Limb (tissue), 2 donors: ENCODE results near the gene CRYBG2.
"Not testable (repeated sequence)": the region's sequence is repeated elsewhere in the genome, so short reads cannot be mapped to it uniquely, and the experiment has no call there.

Source experiments
- DNase-seq, 2 donors: peaks; one replicate each; pipeline ENCODE4 v3.0.0-alpha.2; 2016; ENCODE audit errors: extremely low spot score in 2 of 2

The CRYBG2 gene

DNA sequence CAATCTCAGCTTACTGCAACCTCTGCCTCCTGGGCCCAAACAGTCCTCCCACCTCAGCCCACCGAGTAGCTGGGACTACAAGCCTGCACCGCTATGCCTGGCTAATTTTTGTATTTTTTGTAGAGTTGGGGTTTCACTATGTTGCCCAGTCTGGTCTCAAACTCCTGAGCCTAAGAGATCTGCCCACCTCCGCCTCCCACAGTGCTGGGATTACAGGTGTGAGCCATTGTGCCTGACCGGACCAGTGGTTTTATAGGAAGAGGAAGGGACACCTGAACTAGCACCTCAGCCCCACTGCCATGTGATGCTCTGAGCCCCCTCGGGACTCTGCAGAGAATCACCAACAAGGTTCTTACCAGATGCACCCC lies 4.1 kb downstream of the CRYBG2 start:
- no peak for DNase-seq

DNA sequence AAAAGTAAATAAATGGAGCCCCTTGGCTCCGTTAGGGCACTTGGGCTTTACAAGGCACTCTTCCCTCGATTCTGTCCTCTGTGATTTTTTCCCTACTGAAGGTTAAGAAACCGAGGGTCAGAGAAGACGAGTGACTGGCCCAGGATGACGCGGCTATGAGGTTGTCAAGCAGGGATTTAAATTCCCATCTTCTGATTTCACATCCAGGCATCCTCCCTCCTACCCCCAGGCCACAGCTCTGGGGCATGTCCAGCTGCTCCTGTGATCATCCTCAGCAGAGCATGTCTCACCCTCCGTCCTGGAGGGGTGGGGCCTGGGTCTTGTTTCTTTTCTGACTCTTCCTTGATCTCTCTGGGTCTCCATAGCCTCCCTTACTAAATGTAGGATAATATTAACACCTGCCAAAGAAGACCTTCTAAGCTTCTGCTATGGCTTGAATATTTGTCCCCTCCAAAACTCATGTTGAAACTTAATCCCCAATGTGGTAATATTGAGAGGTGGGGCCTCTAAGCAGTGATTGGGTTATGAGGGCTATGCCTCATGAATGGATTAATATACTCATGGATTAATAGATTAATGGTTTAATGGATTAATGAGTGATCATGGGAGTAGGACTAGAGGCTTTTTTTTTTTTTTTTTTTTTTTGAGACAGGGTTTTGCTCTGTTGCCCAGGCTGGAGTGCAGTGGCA lies 4.6 kb downstream of the CRYBG2 start:
- DNase-seq: no peak

DNA sequence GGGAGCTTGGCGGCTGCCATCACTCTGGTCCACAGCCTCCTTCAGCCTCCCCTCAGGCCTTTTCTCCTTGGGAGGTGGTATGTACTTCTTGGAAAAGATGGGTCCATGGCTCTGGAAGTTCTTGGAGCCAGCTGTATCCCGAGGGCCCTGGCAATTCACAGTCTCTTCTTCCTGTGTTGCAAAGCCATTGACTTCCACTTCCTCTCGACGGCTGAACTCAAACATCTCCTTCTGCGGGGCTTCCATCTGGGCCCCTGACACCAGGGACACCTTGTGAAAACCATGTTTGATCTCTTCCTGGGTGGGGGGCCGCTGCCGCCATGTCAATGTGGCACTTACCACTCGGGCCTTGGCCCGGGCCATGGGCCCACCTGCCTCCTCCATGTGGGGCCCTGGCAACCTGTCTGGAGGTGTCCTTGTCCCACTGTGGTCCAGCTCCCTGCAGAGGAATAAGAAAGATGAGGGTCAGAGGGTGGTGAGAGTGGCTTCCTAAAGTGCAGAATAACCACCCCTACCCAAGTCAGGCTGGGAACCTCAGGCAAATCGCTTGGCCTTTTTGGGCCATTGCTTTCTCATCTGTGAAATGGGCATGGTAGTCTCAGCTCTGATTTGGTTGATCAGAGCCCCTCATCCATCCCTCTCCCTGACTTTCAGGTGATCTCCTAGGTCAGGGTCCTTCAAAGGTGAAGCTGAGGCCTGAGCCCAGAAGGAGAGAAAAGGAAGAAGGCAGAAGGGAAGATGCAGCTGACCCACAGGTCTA lies 7.5 kb downstream of the CRYBG2 start:
- DNase-seq: no peak

DNA sequence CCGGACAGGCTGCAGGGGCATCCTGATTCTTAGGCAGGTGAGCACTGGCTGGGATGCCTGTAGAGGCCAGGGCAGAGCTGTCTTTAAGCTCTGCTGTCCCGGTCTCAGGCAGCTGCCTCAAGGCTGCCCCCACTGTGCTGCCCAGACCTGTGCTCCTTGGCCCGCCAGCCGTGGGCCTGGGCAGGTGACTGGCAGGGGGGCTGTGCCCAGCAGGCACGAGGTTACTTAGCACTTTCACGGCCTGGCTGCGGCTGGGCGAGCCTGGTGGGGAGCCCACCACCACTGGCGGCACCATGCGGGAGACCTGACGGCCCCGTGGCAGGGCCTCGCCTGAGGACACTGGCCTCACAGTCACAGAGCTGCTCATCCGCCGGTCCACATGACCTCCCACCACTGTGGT lies 8.2 kb downstream of the CRYBG2 start:
- no peak for DNase-seq

DNA sequence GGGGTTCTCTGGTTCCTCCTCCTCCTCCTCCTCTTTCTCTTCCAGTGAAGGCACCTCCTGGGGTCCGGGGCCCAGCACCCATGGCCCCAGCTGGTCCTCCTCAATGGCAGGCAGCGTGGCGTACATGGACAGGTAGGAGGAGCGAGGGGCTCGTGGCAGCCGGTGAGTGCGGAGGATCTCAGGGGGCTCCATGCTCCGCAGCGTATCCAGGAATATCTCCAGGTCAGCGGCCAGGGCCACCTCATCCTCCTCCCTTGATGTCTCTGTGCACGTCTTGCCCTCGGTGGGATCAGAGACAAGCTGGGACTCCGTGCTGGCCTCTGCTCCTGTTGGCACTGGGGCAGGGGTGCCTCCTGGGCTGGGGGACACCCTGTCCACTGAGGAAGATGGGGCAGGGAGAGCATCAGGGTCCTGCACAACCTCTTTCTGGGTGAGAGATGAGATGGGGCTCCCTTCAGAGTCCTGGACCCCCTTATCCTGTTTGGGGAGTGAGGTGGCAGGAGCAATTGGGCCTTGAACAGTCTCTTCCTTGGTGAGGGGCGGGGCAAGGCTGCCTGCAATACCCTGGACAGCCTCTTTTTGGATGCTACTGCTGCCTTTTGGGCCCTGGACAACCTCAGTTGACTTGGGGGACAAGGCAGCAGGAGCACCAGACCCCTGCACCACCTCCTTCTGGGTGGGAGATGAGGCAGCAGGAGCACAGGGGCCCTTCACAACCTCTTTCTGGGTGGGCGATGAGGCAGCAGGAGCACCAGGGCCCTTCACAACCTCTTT lies 9.6 kb downstream of the CRYBG2 start:
- no peak for DNase-seq

DNA sequence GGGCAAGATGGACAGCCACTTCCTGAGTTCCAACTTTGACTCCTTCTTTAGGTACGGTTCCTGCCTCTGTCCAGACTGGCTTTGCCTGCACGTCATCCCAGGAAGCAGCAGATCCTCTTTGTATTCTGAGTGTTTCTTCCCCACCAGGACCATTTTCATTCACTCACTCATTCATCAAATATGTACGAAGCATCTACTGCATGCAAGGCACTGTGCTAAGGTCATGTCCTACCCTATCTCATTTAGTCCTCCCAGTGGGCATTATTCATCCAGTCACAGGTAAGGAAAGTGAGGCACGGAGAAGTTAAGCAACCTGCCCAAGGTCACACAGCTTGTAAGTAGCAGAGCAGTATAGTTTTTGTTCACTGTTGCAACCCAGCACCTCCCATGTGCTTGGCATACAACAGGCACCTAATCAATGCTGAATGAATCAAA lies 13.9 kb downstream of the CRYBG2 start:
- no peak for DNase-seq

DNA sequence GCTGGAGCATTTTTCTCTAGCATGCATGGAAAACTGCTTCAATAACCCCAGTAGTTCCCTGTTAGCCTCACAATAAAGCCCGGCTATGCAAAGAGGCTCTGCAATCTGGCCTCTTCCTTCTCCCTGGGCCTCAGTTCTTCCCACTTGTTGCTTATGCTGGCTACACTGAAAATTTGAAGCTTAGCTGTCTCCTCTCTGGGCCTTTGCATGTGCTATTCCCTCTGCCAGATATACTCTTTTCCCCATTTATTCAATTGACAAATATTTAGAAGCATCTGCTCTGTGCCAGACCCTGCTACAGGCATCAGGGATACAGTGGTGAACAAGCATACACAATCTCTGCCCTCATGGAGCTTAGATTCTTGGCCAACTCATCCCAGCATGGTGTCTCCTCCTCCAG lies 15.3 kb downstream of the CRYBG2 start:
- no peak for DNase-seq

DNA sequence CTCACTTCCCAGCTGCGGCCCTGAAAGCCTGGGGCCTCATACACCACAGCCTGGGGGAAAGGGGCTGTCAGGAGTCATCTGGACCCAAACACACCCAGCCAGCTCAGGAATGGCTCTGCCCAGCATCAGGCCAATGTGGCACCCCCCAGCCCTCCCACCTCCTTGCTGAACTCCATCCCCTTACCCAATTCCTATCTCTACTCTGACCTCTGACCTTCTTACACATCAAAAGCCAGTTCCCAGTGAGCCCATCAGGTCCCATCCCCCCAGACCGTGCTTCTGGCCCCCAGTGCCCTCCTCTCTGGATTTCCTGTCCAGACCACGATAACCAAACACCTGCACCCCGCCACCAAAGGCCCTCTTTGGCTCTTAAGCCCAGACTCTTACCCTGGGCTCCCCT lies 16.3 kb downstream of the CRYBG2 start:
- DNase-seq: no peak

DNA sequence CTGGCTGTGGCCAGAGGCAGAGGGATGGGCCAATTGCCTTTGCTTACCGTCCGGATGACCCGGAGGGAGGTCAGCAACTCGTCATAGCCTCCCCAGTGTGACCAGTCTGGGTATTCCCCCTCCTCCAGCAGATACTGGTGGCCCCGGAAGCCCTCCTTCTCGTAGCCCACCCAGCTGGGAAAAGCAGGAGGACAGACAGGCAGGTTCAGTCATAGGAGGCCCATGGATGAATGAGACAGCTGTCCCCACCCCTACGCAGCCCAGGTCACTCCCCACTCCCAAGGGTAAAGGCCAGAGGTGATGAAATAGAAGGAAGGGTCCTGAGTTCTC lies 16.8 kb downstream of the CRYBG2 start:
- DNase-seq: no peak

DNA sequence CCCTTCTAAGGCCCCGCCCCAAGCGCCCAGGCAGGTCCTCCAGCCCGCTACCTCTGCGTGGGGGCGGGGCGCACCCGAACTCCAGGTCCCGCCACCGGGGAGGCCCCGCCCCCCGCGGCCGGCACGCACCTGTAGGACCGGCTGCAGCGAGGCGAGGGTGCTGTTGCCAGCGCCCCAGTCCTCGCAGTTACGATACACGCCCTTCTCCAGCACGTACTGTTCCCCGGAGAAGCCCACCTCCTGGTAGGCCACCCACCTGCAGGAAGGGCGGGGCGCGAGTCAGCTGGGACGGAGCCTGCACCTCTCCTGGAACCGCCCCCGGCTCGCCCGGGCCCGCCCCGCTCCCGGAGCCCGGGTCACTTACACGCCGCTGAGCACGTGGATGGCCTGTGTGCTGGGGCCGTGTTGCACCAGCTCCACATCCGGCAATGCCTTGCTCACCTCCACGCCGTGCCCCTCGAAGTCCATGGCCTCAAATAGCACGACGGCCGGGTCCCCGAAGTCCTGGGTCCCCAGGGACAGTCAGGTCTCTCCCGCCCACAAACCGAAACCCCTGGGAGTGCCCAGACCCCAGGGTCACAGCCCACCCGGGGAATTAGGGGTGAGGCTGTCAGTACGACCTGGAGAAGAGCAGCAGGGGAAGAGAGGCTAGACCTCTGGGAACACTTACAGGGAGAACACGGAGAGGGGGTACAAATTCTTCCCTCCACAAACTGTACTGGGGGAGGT lies 17.3 kb downstream of the CRYBG2 start:
- DNase-seq: peak; percentile 14 to 74

DNA sequence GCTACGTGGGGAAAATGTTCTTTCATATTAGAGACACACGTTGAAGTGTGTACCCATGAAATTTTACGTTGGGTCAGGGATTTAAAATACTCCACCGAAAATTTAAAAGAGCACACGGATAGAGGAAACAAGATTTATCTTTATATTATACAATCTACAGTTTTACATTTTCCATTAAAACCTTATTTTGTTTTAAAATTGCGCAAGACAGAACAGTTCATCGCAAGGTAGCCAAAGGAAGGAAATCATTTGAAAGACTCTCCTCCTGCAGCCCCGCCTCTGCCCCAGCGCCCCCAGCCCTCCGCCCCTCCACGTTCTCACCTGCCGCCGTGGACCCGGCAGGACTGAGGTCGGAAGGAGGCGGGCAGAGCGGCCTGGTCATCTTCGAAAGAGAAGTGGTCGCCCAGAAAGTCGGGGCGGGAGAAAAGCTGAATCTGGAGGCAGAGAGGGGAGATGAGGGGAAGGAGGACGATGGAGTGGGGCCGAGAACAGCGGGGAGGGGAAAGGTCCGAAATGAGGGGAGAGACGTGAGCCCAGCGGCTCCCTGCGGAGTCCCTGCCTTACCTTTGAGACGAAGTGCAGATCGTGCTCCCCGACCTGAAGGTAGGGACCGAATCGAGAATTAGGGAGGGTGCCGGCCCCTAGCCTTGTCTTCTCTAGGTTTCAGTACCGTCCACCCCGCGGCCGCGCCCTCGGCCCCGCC lies 18.0 kb downstream of the CRYBG2 start:
- DNase-seq: peak in 1 of 2 donors; percentile 40

DNA sequence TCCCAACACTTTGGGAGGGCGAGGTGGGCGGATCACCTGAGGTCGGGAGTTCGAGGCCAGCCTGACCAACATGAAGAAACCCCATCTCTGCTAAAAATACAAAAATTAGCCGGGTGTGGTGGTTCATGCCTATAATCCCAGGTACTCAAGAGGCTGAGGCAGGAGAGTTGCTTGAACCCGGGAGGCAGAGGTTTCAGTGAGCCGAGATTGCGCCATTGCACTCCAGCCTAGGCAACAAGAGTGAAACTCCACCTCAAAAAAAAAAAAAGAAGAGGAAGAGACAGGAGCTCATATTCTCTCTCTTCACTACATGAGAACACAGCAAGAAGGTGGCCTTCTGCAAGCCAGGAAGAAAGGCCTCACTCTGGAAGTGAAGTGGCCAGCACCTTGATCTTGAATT lies 20.6 kb downstream of the CRYBG2 start:
- DNase-seq: not testable (repeated sequence)

DNA sequence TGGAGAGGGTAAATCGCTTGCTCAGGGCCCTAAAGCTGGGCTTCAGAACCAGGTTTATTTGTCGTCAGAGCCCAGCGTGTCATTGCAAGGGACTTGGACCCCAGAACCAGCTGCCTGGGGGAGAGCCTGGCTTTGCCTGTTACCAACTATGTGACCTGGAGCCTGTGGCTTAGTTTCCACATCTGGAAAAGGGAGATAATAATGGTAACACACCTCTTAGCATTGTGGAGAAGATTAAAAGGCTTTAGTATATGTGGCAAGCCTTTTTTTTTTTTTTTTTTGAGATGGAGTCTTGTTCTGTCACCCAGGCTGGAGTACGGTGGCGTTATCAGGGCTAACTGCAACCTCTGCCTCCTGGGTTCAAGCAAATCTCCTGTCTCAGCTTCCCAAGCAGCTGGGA lies 23.7 kb downstream of the CRYBG2 start:
- DNase-seq: no peak

DNA sequence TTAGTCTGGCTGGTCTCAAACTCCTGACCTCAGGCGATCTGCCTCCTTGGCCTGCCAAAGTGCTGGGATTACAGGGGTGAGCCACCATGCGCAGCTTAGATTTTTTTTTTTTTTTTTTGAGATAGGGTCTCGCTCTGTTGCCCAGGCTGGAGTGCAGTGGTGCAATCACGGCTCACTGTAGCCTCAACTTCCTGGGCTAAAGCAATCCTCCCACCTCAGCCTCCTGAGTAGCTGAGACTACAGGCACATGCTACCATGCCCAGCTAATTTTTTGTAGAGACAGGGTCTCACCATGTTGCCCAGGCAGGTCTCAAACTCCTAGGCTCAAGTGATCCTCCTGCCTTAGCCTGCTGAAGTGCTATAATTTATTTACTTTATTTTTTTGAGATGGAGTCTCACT lies 24.6 kb downstream of the CRYBG2 start:
- not testable (repeated sequence) for DNase-seq

DNA sequence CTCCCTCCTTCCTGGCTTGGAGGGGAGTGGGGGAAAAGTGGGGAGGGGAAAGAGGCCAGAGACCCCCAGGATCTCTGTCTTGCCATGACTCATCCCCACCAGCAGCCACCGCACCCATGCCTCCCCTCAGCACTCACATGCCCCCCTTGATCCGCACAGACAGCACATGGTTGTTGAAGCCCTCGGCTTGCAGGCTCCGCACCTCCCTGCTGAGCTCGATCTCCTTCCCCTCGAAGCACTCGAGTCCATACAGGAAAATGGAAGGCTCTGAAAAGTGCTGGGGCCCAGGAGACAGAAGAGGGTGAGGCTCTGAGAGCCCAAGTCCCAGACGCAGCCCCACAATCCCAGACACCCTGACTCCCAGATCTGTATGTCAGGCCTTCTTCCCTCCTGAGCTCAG lies 25.3 kb downstream of the CRYBG2 start:
- no peak for DNase-seq

DNA sequence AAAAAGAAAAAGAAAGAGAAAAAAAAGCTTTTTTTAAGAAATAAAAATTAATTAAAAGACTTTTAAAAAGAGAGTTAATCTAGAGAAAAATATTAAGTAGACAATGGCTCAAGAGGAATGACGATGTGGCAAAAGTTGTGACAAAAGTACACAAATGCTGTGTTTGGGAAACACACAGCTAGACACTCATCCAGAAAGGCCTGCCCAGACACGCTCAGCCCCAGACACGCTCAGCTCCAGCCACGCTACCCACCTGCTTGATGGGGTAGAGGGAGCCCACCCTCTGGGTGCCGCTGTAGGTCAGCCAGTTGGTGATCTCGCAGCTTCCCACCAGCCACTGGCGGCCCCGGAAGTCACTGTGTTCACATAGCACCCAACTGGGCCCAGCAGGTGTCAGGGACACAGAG lies 26.0 kb downstream of the CRYBG2 start:
- DNase-seq: no peak

DNA sequence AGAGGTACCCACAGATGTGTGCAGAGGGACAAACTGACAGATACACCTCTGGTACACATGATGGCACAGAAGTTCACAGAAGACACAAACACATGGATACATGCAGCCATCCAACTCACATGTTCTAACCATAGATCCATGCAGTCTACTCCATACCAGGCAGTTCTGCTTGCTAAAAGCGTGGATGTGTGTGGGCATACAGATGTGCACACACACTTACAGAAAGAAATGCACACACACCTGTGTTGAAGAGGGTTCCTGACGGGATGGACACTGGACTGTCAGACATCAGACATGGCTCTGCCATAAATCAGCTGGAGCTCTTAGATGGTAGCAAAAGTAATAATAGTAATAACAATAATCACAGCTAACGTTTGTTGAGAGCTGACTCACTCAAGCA lies 29.4 kb downstream of the CRYBG2 start:
- no peak for DNase-seq

DNA sequence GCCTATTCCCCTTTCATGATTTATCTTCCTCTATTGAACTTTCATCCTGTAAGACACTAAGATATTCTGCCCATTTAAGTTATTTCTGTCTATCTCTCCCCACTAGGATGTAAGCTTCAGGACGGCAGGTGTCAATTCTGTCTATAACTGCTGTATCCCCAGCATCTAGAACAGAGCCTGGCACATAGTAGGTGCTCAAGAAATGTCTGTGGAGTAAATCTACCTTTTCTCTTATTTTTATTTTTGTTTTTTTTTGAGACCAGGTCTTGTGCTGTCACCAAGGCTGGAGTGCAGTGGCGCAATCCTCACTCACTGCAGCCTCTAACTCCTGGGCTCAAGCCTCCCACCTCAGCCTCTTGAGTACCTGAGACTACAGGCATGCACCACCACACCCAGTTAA lies 30.5 kb downstream of the CRYBG2 start:
- DNase-seq: no peak

DNA sequence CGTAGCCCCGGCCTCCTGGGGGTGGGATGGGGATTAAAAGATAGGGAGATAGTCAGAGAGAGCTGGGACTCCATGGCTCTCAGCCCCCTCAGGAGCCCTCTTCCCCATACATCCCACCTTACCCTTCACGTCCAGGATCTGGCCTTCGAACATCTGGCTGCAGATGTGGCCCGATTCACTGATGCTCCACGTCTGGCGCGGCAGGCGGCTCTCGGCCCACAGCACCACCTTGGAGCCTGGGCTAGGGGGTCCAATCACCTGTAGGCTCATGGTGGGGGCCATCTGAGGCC lies 31.9 kb downstream of the CRYBG2 start:
- DNase-seq: no peak

DNA sequence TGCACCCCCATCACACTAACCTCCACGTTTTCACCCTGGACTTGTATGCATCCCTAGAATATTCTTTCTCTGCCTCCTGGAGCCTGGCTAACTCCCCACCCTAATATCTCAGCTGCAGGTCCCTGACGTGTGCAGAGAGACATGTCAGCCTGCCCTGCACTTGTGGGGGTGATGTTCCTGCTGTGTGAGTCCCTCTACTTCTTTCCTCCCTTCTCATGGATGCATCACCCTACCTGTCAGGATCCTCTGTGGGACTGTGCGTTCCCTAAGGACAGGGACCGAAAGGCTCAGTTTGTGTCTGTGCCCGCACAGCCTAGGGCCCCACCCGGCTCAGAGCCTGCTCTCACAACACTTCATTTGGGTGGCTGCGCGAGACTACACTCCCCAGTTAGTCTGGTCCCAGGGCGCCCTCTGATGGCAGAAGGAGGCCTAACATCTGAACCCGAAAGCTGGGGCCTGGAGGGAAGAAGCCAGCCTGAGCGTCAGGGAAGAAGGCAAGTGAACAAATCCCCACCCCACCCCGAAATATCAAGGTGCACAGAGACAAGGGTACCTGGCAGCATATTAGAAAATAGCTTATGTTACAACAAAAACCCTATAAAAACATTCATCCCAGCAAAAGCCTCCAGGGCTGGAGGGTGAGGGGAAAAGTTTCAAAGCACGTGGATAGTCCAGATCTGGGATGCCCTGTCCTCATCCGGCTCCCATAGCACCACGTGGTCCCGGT lies 32.5 kb downstream of the CRYBG2 start:
- DNase-seq: peak; percentile 81 to 92

DNA sequence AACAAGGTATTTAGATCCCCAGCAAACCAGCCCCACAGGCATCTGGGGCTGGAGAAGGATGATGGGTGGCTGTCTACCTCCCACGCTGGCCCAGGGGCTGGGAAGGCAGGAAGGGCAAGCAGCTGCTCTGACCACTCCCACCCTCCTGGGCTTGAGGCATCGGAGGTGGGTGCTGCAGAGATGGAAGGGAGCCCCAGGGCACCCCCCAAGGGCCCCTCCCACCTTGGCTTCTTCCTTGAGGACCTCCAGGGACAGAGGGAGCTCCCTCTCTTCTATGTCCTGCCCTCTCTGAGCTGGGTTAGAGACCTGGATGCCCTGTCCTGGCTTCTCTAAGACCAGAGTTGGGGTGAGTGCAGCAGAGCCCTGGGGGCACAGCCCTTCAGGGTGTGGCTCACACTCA lies 33.0 kb downstream of the CRYBG2 start:
- no peak for DNase-seq
